HepG2 (cell line): ENCODE data around the gene EVL. TPM values are rescaled to one million over a fixed set of nuclear protein-coding genes. Genes with fewer than 3 reads are reported as not detected.

Experiments
- GATAD2A ChIP-seq: IDR thresholded peaks from 2 replicates; pipeline ENCODE4 v1.6.1; 2016
- KDM2A ChIP-seq: sonication (generic); formaldehyde crosslinking; IDR thresholded peaks from 2 replicates; pipeline ENCODE4 v1.4.0; 2020; ENCODE audit warnings: low read depth, missing genetic modification reagents, borderline replicate concordance
- PAX8 ChIP-seq: sonication (generic); formaldehyde crosslinking; IDR thresholded peaks from 2 replicates; pipeline ENCODE4 v1.8.0; 2022; ENCODE audit warnings: mild to moderate bottlenecking, missing genetic modification reagents, borderline replicate concordance
- REPIN1 ChIP-seq: sonication (generic); formaldehyde crosslinking; IDR thresholded peaks from 2 replicates; pipeline ENCODE4 v1.8.0; 2022; ENCODE audit warnings: missing genetic modification reagents, low read depth, mild to moderate bottlenecking, borderline replicate concordance
- RNF2 ChIP-seq: fragments of 450-650 bp; conservative IDR thresholded peaks from 2 replicates; pipeline ENCODE4 v1.6.1; 2016; ENCODE audit warnings: low read depth
- SP1 ChIP-seq, 2 experiments: fragments of 450-650 bp in 1 of 2; sonication (generic) in 1 of 2; formaldehyde crosslinking in 1 of 2; IDR thresholded peaks; 2 replicates each; pipeline versions ENCODE4 v1.4.0 to v1.6.1; 2016 to 2020; ENCODE audit warnings: missing genetic modification reagents in 1 of 2
- SRSF1 ChIP-seq: fragments of 200-400 bp; formaldehyde crosslinking; optimal IDR thresholded peaks from 2 replicates; pipeline ENCODE3; 2017; ENCODE audit warnings: mild to moderate bottlenecking, low read depth, low read length, moderate library complexity
- U2AF1 ChIP-seq: fragments of 200-400 bp; formaldehyde crosslinking; optimal IDR thresholded peaks from 2 replicates; pipeline ENCODE3; 2017; ENCODE audit warnings: mild to moderate bottlenecking, low read depth, low read length
- polyA plus RNA-seq, 8 experiments: library from polyadenylated mRNA; depleted of rRNA in 3 of 8; stranded (reverse) in 7 of 8; unstranded in 1 of 8; fragments of >200 nt; fragmentation: Illumina TruSeq in 4 of 8; extraction: Trizol in 4 of 8; gene quantifications; 2 replicates each; pipeline versions ENCODE4 v1.2.1 to v1.2.3, GENCODE V29; 2011 to 2016; ENCODE audit warnings: low read depth in 4 of 8, missing spikeins in 1 of 8, mixed read lengths in 1 of 8; ENCODE audit not compliant: insufficient read depth in 1 of 8
- total RNA-seq, 5 experiments: library from RNA; depleted of rRNA; stranded (reverse); fragments of >200 nt; fragmentation: Illumina TruSeq; extraction: Trizol; gene quantifications; 2 replicates each; pipeline ENCODE4 v1.2.3, GENCODE V29; 2016; ENCODE audit warnings: low read depth in 1 of 5
- TF ChIP-seq, protein P1 (sequence below): IDR thresholded peaks from 2 replicates; pipeline ENCODE4 v1.6.1; 2016; ENCODE audit warnings: control low read depth
- TF ChIP-seq, protein P2 (sequence below): sonication (generic); formaldehyde crosslinking; IDR thresholded peaks from 2 replicates; pipeline ENCODE4 v1.4.0; 2020; ENCODE audit warnings: mild to moderate bottlenecking, missing genetic modification reagents, borderline replicate concordance

Gene EVL
- total and polyA plus RNA-seq, 2 of the 13 experiments (the other 11 are each of a cell fraction or from before 2014, with no cell fraction given) = 15.1 to 31.2 TPM

DNA sequence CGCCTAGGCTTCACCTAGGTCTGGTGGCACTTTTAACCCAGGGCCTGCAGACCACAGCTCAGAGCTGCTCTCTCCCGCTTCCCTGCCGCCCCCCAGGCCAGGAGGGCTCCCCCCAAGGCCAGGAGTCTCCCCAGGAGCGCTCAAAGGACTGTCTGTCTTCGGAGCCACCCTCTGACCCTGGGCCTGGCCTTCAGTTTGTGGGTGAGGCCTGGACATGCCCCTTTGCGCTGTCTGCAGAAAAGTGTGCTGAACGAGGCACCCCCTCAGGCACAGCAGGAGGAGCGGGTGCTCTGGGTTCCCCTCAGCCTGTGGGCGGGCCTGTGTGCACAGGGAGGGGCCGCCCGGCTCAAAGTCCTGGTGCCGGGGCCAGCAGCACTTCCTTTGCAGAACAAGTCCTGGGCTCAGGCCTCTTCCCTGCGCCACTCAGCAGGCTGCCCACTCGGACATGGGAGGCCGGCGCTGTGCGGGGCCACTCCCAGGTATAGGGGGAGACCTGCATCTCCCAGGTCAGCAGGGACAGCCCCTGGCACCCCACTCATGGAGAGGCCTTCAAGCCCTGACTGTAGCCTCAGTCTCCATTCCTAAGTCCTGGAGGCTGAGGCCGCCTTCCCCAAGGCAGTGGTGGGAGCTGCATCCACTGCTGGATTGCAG lies 79.9 kb downstream of the EVL start (continued):
- TF ChIP-seq PAX8 (CRISPR knock-in tag) (0 out of 2 replicates have a peak, but pooled peaks have one; percentile 81), REPIN1 (peak; percentile 60), RNF2 (peak; percentile 82; the same call in 1 of the 2 replicates), GATAD2A (CRISPR knock-in tag) (peak; percentile 75), U2AF1 (peak; percentile 30), SRSF1 (peak; percentile 67), SP1 (IDR thresholded peaks at IDR 0.05) (no peak), SP1 (CRISPR knock-in tag; IDR thresholded peaks at IDR 0.05) (peak; percentile 84), KDM2A (peak; percentile 90)
- TF ChIP-seq, protein P1, sequence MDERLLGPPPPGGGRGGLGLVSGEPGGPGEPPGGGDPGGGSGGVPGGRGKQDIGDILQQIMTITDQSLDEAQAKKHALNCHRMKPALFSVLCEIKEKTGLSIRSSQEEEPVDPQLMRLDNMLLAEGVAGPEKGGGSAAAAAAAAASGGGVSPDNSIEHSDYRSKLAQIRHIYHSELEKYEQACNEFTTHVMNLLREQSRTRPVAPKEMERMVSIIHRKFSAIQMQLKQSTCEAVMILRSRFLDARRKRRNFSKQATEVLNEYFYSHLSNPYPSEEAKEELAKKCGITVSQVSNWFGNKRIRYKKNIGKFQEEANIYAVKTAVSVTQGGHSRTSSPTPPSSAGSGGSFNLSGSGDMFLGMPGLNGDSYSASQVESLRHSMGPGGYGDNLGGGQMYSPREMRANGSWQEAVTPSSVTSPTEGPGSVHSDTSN (CRISPR knock-in tag) = no peak
- TF ChIP-seq, protein P2, sequence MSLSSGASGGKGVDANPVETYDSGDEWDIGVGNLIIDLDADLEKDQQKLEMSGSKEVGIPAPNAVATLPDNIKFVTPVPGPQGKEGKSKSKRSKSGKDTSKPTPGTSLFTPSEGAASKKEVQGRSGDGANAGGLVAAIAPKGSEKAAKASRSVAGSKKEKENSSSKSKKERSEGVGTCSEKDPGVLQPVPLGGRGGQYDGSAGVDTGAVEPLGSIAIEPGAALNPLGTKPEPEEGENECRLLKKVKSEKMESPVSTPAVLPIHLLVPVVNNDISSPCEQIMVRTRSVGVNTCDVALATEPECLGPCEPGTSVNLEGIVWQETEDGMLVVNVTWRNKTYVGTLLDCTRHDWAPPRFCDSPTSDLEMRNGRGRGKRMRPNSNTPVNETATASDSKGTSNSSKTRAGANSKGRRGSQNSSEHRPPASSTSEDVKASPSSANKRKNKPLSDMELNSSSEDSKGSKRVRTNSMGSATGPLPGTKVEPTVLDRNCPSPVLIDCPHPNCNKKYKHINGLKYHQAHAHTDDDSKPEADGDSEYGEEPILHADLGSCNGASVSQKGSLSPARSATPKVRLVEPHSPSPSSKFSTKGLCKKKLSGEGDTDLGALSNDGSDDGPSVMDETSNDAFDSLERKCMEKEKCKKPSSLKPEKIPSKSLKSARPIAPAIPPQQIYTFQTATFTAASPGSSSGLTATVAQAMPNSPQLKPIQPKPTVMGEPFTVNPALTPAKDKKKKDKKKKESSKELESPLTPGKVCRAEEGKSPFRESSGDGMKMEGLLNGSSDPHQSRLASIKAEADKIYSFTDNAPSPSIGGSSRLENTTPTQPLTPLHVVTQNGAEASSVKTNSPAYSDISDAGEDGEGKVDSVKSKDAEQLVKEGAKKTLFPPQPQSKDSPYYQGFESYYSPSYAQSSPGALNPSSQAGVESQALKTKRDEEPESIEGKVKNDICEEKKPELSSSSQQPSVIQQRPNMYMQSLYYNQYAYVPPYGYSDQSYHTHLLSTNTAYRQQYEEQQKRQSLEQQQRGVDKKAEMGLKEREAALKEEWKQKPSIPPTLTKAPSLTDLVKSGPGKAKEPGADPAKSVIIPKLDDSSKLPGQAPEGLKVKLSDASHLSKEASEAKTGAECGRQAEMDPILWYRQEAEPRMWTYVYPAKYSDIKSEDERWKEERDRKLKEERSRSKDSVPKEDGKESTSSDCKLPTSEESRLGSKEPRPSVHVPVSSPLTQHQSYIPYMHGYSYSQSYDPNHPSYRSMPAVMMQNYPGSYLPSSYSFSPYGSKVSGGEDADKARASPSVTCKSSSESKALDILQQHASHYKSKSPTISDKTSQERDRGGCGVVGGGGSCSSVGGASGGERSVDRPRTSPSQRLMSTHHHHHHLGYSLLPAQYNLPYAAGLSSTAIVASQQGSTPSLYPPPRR (CRISPR knock-in tag) = peak; percentile 70; the same call in 1 of the 2 replicates
- TF ChIP-seq, all 625 proteins: peak for 230
